H9 (cell line): ENCODE measurements around the gene KAT6B. TPM values are rescaled to one million over a fixed set of nuclear protein-coding genes. Genes with fewer than 3 reads are reported as not detected.

Source experiments
- DNase-seq: peaks from one replicate; pipeline ENCODE4 v3.0.0-alpha.2; 2017
- H2AFZ ChIP-seq: one replicate; pipeline ENCODE4 v1.6.1; 2013; ENCODE audit warnings: mild to moderate bottlenecking, low read length, control low read depth, moderate library complexity
- H2AK5ac ChIP-seq: 2 replicates; pipeline ENCODE4 v1.6.1; 2013; ENCODE audit warnings: low read length, control low read depth, mixed read lengths; ENCODE audit not compliant: insufficient read length
- H2BK120ac ChIP-seq: one replicate; pipeline ENCODE4 v1.6.1; 2013; ENCODE audit warnings: low read depth, mild to moderate bottlenecking, low read length, control low read depth, inconsistent platforms; ENCODE audit not compliant: poor library complexity, severe bottlenecking
- H2BK12ac ChIP-seq: 2 replicates; pipeline ENCODE4 v1.6.1; 2013; ENCODE audit warnings: low read length, control low read depth, mixed read lengths, low read depth; ENCODE audit not compliant: insufficient read length
- H2BK15ac ChIP-seq: 2 replicates; pipeline ENCODE4 v1.6.1; 2013; ENCODE audit warnings: low read depth, low read length, control low read depth
- H2BK20ac ChIP-seq: one replicate; pipeline ENCODE4 v1.6.1; 2013; ENCODE audit warnings: low read depth, mild to moderate bottlenecking, low read length, control low read depth, inconsistent platforms; ENCODE audit not compliant: poor library complexity, severe bottlenecking
- H2BK5ac ChIP-seq: 2 replicates; pipeline ENCODE4 v1.6.1; 2013; ENCODE audit warnings: low read length, control low read depth, mixed read lengths; ENCODE audit not compliant: insufficient read length
- H3K14ac ChIP-seq: 2 replicates; pipeline ENCODE4 v1.6.1; 2013; ENCODE audit warnings: low read length, control low read depth; ENCODE audit not compliant: insufficient read depth
- H3K18ac ChIP-seq: 2 replicates; pipeline ENCODE4 v1.6.1; 2013; ENCODE audit warnings: low read depth, mild to moderate bottlenecking, mixed read lengths, low read length, control low read depth; ENCODE audit not compliant: insufficient read length
- H3K23ac ChIP-seq: 2 replicates; pipeline ENCODE4 v1.6.1; 2013; ENCODE audit warnings: low read length, control low read depth, mixed read lengths, low read depth; ENCODE audit not compliant: insufficient read length
- H3K23me2 ChIP-seq: 2 replicates; pipeline ENCODE4 v1.6.1; 2013; ENCODE audit warnings: low read depth, mild to moderate bottlenecking, mixed read lengths, low read length, control low read depth; ENCODE audit not compliant: insufficient read length, poor library complexity, severe bottlenecking
- H3K27ac ChIP-seq: 2 replicates; pipeline ENCODE4 v1.5.1; 2013; ENCODE audit warnings: low read length, control low read depth, mixed read lengths, low read depth; ENCODE audit not compliant: insufficient read length
- H3K27me3 ChIP-seq: 2 replicates; pipeline ENCODE4 v1.6.1; 2013; ENCODE audit warnings: low read length, control low read depth, inconsistent platforms; ENCODE audit not compliant: insufficient read depth
- H3K4ac ChIP-seq: 2 replicates; pipeline ENCODE4 v1.6.1; 2013; ENCODE audit warnings: low read depth, mild to moderate bottlenecking, control low read depth, inconsistent platforms, low read length, moderate library complexity
- H3K4me1 ChIP-seq: 2 replicates; pipeline ENCODE4 v1.6.1; 2013; ENCODE audit warnings: low read length, control low read depth, inconsistent platforms; ENCODE audit not compliant: insufficient read depth
- H3K4me2 ChIP-seq: 2 replicates; pipeline ENCODE4 v1.6.1; 2013; ENCODE audit warnings: low read length, control low read depth, mixed read lengths; ENCODE audit not compliant: insufficient read length, insufficient read depth
- H3K56ac ChIP-seq: 2 replicates; pipeline ENCODE4 v1.6.1; 2013; ENCODE audit warnings: low read depth, mild to moderate bottlenecking, mixed read lengths, low read length, control low read depth; ENCODE audit not compliant: insufficient read length
- H3K79me1 ChIP-seq: 2 replicates; pipeline ENCODE4 v1.6.1; 2013; ENCODE audit warnings: low read depth, mild to moderate bottlenecking, moderate library complexity, low read length, control low read depth, inconsistent platforms; ENCODE audit not compliant: insufficient read depth, poor library complexity, severe bottlenecking
- H3K79me2 ChIP-seq: 2 replicates; pipeline ENCODE4 v1.6.1; 2013; ENCODE audit warnings: low read length, control low read depth, inconsistent platforms; ENCODE audit not compliant: insufficient read depth
- H3K9ac ChIP-seq: 2 replicates; pipeline ENCODE4 v1.6.1; 2013; ENCODE audit warnings: low read length, control low read depth, mixed read lengths; ENCODE audit not compliant: insufficient read length; ENCODE audit errors: extremely low read depth
- H3K9me3 ChIP-seq: one replicate; pipeline ENCODE4 v1.6.1; 2013; ENCODE audit warnings: low read depth, low read length, inconsistent platforms; ENCODE audit not compliant: control insufficient read depth
- H3T11ph ChIP-seq: one replicate; pipeline ENCODE4 v1.6.1; 2013; ENCODE audit warnings: mild to moderate bottlenecking, low read length, control low read depth, inconsistent platforms
- H4K20me1 ChIP-seq: one replicate; pipeline ENCODE4 v1.6.1; 2013; ENCODE audit not compliant: control insufficient read depth, insufficient read length, insufficient read depth
- H4K5ac ChIP-seq: 2 replicates; pipeline ENCODE4 v1.6.1; 2013; ENCODE audit warnings: low read depth, mild to moderate bottlenecking, mixed read lengths, low read length, control low read depth; ENCODE audit not compliant: insufficient read length
- H4K8ac ChIP-seq: replicated peaks from 2 replicates; pipeline ENCODE4 v1.6.1; 2013; ENCODE audit warnings: low read length, control low read depth, mixed read lengths, low read depth; ENCODE audit not compliant: insufficient read length
- H4K91ac ChIP-seq: 2 replicates; pipeline ENCODE4 v1.6.1; 2013; ENCODE audit warnings: low read depth, mild to moderate bottlenecking, moderate library complexity, mixed read lengths, low read length, control low read depth; ENCODE audit not compliant: insufficient read length
- H3K27ac Mint-ChIP-seq, 3 experiments: 2 replicates in 2 of 3; 3 replicates in 1 of 3; pipeline ENCODE4 v1.8.0; 2020 to 2021; ENCODE audit warnings: mixed read lengths in 3 of 3, mild to moderate bottlenecking in 1 of 3, moderate library complexity in 1 of 3
- H3K27me3 Mint-ChIP-seq: 2 replicates; pipeline ENCODE4 v1.8.0; 2021; ENCODE audit warnings: low read depth, mild to moderate bottlenecking, moderate library complexity, mixed read lengths
- H3K36me3 Mint-ChIP-seq, 3 experiments: 2 replicates in 2 of 3; 3 replicates in 1 of 3; pipeline ENCODE4 v1.8.0; 2020 to 2021; ENCODE audit warnings: low read depth in 3 of 3, mixed read lengths in 3 of 3; ENCODE audit not compliant: insufficient read depth in 1 of 3
- H3K4me1 Mint-ChIP-seq, 2 experiments: 2 replicates each; pipeline ENCODE4 v1.8.0; 2020; ENCODE audit warnings: mixed read lengths in 2 of 2
- H3K4me3 Mint-ChIP-seq, 2 experiments: 2 replicates in 1 of 2; 3 replicates in 1 of 2; pipeline ENCODE4 v1.8.0; 2020 to 2021; ENCODE audit warnings: mild to moderate bottlenecking in 2 of 2, mixed read lengths in 2 of 2, moderate library complexity in 1 of 2
- H3K9me3 Mint-ChIP-seq, 2 experiments: 2 replicates in 1 of 2; 3 replicates in 1 of 2; pipeline ENCODE4 v1.8.0; 2020; ENCODE audit warnings: mild to moderate bottlenecking in 2 of 2, mixed read lengths in 2 of 2, moderate library complexity in 1 of 2
- CTCF ChIP-seq: fragments of 200-600 bp; sonication (generic); conservative IDR thresholded peaks from 3 replicates; pipeline ENCODE4 v1.8.0; 2021; ENCODE audit warnings: antibody characterized with exemption, mild to moderate bottlenecking
- WGBS: extraction: QIAGEN DNeasy Blood & Tissue Kit; methylation state at CpG from one replicate; pipeline ENCODE4 v1.1.7; 2013; ENCODE audit warnings: missing lambda C conversion rate, low lambda C conversion rate, mixed read lengths; ENCODE audit not compliant: insufficient read length; ENCODE audit errors: extremely low coverage; 5-methylcytosine and 5-hydroxymethylcytosine counted together
- total RNA-seq: library from RNA; stranded (reverse); gene quantifications from 2 replicates; pipeline ENCODE4 v1.2.1, GENCODE V29; 2021

The KAT6B gene
- total RNA-seq, 1 experiment from 2014 or later: 34.2 TPM

GRCh38 chr10:74921744-74922143 lies 95.3 kb downstream of the KAT6B start:
- no peak overlapping the region for H2BK5ac ChIP-seq
- H4K91ac ChIP-seq: no peak overlapping the region
- H2BK20ac ChIP-seq: no peak overlapping the region
- no peak overlapping the region for H3K56ac ChIP-seq
- H2AFZ ChIP-seq: no peak overlapping the region
- H2BK120ac ChIP-seq: no peak overlapping the region
- no peak overlapping the region for H3K4me2 ChIP-seq
- no CpG with 5 or more reads among the region's 2 CpGs for WGBS
- no peaks in the 10 kb centered on the region for H3K27me3 ChIP-seq
- H4K5ac ChIP-seq: no peak overlapping the region
- H3K14ac ChIP-seq: no peak overlapping the region
- H3K9me3 Mint-ChIP-seq: peaks cover 5 to 19% of the 10 kb centered on the region in 2 experiments
- no peak overlapping the region for H3K9ac ChIP-seq
- H3K4me3 Mint-ChIP-seq: no peak overlapping the region
- no peak overlapping the region for H3K23ac ChIP-seq
- peaks cover 2% of the 10 kb centered on the region for H3K79me1 ChIP-seq
- no peak overlapping the region for H2BK12ac ChIP-seq
- peaks cover 34 to 35% of the 10 kb centered on the region in 2 experiments for H3K4me1 Mint-ChIP-seq
- no peaks in the 10 kb centered on the region for H3K9me3 ChIP-seq
- H2AK5ac ChIP-seq: no peak overlapping the region
- no peak overlapping the region for H3K27ac Mint-ChIP-seq
- H3K4ac ChIP-seq: no peak overlapping the region
- H4K20me1 ChIP-seq: no peaks in the 10 kb centered on the region
- H3K4me1 ChIP-seq: peaks cover 11% of the 10 kb centered on the region; the same call in 1 of the 2 replicates
- no peak overlapping the region for H2BK15ac ChIP-seq
- H3K79me2 ChIP-seq: peaks cover 1% of the 10 kb centered on the region; the same call in 1 of the 2 replicates
- H3T11ph ChIP-seq: no peak overlapping the region
- no peak for TF ChIP-seq CTCF
- no peak overlapping the region for H3K27ac ChIP-seq
- H3K36me3 Mint-ChIP-seq: peaks cover 6 to 18% (median 8%) of the 10 kb centered on the region in 3 experiments
- no peaks in the 10 kb centered on the region; the same call in 1 of the 2 replicates for H3K27me3 Mint-ChIP-seq
- no peak overlapping the region for H3K18ac ChIP-seq
- no peaks in the 10 kb centered on the region for H3K23me2 ChIP-seq
- no peak overlapping the region for H4K8ac ChIP-seq
- DNase-seq: no peak
